PC-3 (cell line): Measurements from ENCODE around the gene IZUMO4. TPM values are rescaled to one million over a fixed set of nuclear protein-coding genes. Genes with fewer than 3 reads are reported as not detected.

Experiments
- ATAC-seq: fragments of 200-7000 bp; cut with Tn5 transposase; 2 replicates; pipeline ENCODE4 v1.9.1; 2020; ENCODE audit warnings: mild to moderate bottlenecking, moderate library complexity
- BruUV-seq: library from RNA; stranded (reverse); fragments of 400-500 nt; replicated peaks from 2 replicates; lab custom pipeline; 2021; lab: Mats Ljungman, UMichigan
- CTCF ChIA-PET: fragments of 300-600 bp; sonication (Branson Sonifier 250); formaldehyde crosslinking; loops from one replicate; lab custom pipeline; 2022; ENCODE audit warnings: antibody characterized with exemption; lab: Charles Lee
- POLR2A ChIA-PET: fragments of 300-600 bp; sonication (Branson Sonifier 250); formaldehyde crosslinking; loops from one replicate; lab custom pipeline; 2022; ENCODE audit warnings: antibody characterized with exemption; ENCODE audit not compliant: unreplicated experiment; lab: Charles Lee
- DNase-seq: peaks from one replicate; pipeline ENCODE4 v3.0.0-alpha.2; 2015
- H2AFZ ChIP-seq: fragments of 300-600 bp; sonication (generic); 2 replicates; pipeline ENCODE4 v1.6.0; 2016; ENCODE audit warnings: antibody characterized with exemption, low read length
- H3F3A ChIP-seq: fragments of 300-600 bp; sonication (generic); one replicate; pipeline ENCODE4 v1.6.0; 2017; ENCODE audit warnings: antibody characterized with exemption, low read length, control low read depth, mild to moderate bottlenecking; ENCODE audit not compliant: unreplicated experiment
- H3K27ac ChIP-seq: fragments of 300-600 bp; sonication (generic); 2 replicates; pipeline ENCODE4 v1.5.1; 2016; ENCODE audit warnings: mild to moderate bottlenecking, low read length
- H3K27me3 ChIP-seq: fragments of 300-600 bp; sonication (generic); 2 replicates; pipeline ENCODE4 v1.6.1; 2016; ENCODE audit warnings: low read length, mixed read lengths
- H3K36me3 ChIP-seq: fragments of 300-600 bp; sonication (generic); 2 replicates; pipeline ENCODE4 v1.6.1; 2016; ENCODE audit warnings: low read depth, mixed run types, low read length, mixed read lengths
- H3K4me1 ChIP-seq: fragments of 300-600 bp; sonication (generic); 2 replicates; pipeline ENCODE4 v1.5.1; 2016; ENCODE audit warnings: low read length; ENCODE audit not compliant: insufficient read depth
- H3K4me2 ChIP-seq: fragments of 300-600 bp; sonication (generic); 2 replicates; pipeline ENCODE4 v1.6.0; 2016; ENCODE audit warnings: low read length
- H3K4me3 ChIP-seq: fragments of 300-600 bp; sonication (generic); 2 replicates; pipeline ENCODE4 v1.5.1; 2016; ENCODE audit warnings: mild to moderate bottlenecking, low read length, mixed read lengths
- H3K79me2 ChIP-seq: fragments of 300-600 bp; sonication (generic); 2 replicates; pipeline ENCODE4 v1.6.1; 2017; ENCODE audit warnings: low read length, mixed read lengths
- H3K9ac ChIP-seq: fragments of 300-600 bp; sonication (generic); 2 replicates; pipeline ENCODE4 v1.6.0; 2016; ENCODE audit warnings: mild to moderate bottlenecking, low read length
- H3K9me2 ChIP-seq: fragments of 300-600 bp; sonication (generic); replicated peaks from 2 replicates; pipeline ENCODE4 v1.6.1; 2016; ENCODE audit warnings: mixed run types, low read length, mixed read lengths
- H3K9me3 ChIP-seq: fragments of 300-600 bp; sonication (generic); 2 replicates; pipeline ENCODE4 v1.6.1; 2016; ENCODE audit warnings: low read length, mixed read lengths
- H4K20me1 ChIP-seq: fragments of 300-600 bp; sonication (generic); 2 replicates; pipeline ENCODE4 v1.6.1; 2016; ENCODE audit warnings: low read length, mixed read lengths
- EZH2 ChIP-seq: fragments of 300-600 bp; sonication (generic); IDR thresholded peaks from one replicate; pipeline ENCODE4 v1.6.1; 2017; ENCODE audit warnings: antibody characterized with exemption, mild to moderate bottlenecking, low read length; ENCODE audit not compliant: unreplicated experiment
- EZH2phosphoT487 ChIP-seq: fragments of 300-600 bp; sonication (generic); IDR thresholded peaks from 2 replicates; pipeline ENCODE4 v1.6.1; 2018; ENCODE audit warnings: mild to moderate bottlenecking, antibody characterized with exemption, low read length, borderline replicate concordance
- intact Hi-C: fragments of 100-400 bp; cut with micrococcal nuclease; formaldehyde crosslinking; loops from 2 replicates; pipeline ENCODE4 v1.9.0; 2023
- total RNA-seq: library from RNA; depleted of rRNA; stranded (reverse); fragments of >200 nt; gene quantifications from 2 replicates; pipeline ENCODE4 v1.2.3, GENCODE V29; 2014
- TF ChIP-seq, protein P1 (sequence below): fragments of 300-600 bp; sonication (generic); conservative IDR thresholded peaks from 2 replicates; pipeline ENCODE4 v1.5.1; 2017; ENCODE audit warnings: antibody characterized with exemption, low read depth, mild to moderate bottlenecking, low read length

IZUMO4 gene
- total RNA-seq, 1 experiment from 2014 or later = 3.6 TPM

DNA sequence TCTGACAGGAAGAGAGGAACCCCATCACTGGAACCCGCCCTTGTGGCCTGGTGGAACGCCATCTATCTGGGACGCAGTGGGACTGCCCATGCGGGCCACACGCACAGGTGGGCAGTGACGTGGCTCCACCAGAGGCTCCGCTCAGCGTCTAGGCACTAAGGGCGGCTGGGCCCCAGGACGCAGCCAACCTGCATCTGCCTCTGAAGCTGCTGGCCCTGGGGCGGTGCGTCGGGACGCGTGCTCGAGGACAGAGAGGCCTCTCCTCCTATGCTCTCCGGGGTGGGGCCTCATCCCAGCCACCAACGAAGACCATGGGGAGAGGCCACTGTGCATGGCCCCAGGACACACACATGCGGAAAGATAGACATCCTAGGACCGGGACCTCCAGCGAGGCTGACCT is 18.1 kb downstream of the IZUMO4 start:
- Histone ChIP-seq H3F3A (no peaks in the 10 kb centered on the region), H3K9me2 (no peaks in the 10 kb centered on the region), H3K9me3 (no peaks in the 10 kb centered on the region), H3K36me3 (peaks cover 13% of the 10 kb centered on the region), H4K20me1 (no peaks in the 10 kb centered on the region), H3K27me3 (no peaks in the 10 kb centered on the region), H3K4me2 (no peak overlapping the region), H3K27ac (no peak overlapping the region), H3K4me1 (no peaks in the 10 kb centered on the region), H3K9ac (no peak overlapping the region), H2AFZ (no peak overlapping the region), H3K79me2 (no peaks in the 10 kb centered on the region), H3K4me3 (no peak overlapping the region)
- ChIA-PET CTCF (no interaction called here), POLR2A (no interaction called here)
- no TSS peak for BruUV-seq
- TF ChIP-seq EZH2phosphoT487 = no peak
- no peak for TF ChIP-seq EZH2
- TF ChIP-seq, protein P1, sequence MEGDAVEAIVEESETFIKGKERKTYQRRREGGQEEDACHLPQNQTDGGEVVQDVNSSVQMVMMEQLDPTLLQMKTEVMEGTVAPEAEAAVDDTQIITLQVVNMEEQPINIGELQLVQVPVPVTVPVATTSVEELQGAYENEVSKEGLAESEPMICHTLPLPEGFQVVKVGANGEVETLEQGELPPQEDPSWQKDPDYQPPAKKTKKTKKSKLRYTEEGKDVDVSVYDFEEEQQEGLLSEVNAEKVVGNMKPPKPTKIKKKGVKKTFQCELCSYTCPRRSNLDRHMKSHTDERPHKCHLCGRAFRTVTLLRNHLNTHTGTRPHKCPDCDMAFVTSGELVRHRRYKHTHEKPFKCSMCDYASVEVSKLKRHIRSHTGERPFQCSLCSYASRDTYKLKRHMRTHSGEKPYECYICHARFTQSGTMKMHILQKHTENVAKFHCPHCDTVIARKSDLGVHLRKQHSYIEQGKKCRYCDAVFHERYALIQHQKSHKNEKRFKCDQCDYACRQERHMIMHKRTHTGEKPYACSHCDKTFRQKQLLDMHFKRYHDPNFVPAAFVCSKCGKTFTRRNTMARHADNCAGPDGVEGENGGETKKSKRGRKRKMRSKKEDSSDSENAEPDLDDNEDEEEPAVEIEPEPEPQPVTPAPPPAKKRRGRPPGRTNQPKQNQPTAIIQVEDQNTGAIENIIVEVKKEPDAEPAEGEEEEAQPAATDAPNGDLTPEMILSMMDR = no peak
- ATAC-seq (no peak), DNase-seq (no peak)
- intact Hi-C loops = no loop called here

GRCh38 chr19:2115324-2115723 is 18.6 kb downstream of the IZUMO4 start:
- peaks cover 13% of the 10 kb centered on the region for H3K36me3 ChIP-seq
- ChIA-PET CTCF (no interaction called here), POLR2A (no interaction called here)
- ATAC-seq (no peak), DNase-seq (no peak)
- no peak overlapping the region for H3K4me3 ChIP-seq
- H3K9ac ChIP-seq = no peak overlapping the region
- no peaks in the 10 kb centered on the region for H3K79me2 ChIP-seq
- no peak overlapping the region for H3K4me2 ChIP-seq
- intact Hi-C loops = no loop called here
- no peak overlapping the region for H3K27ac ChIP-seq
- H3F3A ChIP-seq = no peaks in the 10 kb centered on the region
- H4K20me1 ChIP-seq = no peaks in the 10 kb centered on the region
- no TSS peak for BruUV-seq
- no peak overlapping the region for H2AFZ ChIP-seq
- H3K4me1 ChIP-seq = no peaks in the 10 kb centered on the region
- no peaks in the 10 kb centered on the region for H3K27me3 ChIP-seq
- TF ChIP-seq EZH2 (no peak), EZH2phosphoT487 (no peak)
- TF ChIP-seq, protein P1 = no peak
- no peaks in the 10 kb centered on the region for H3K9me3 ChIP-seq
- no peaks in the 10 kb centered on the region for H3K9me2 ChIP-seq

- Histone ChIP-seq H4K20me1 (no peaks in the 10 kb centered on the region), H3K79me2 (no peaks in the 10 kb centered on the region), H2AFZ (no peak overlapping the region), H3F3A (no peaks in the 10 kb centered on the region), H3K4me2 (no peak overlapping the region), H3K4me3 (no peak overlapping the region), H3K9me3 (no peaks in the 10 kb centered on the region), H3K27ac (no peak overlapping the region), H3K27me3 (no peaks in the 10 kb centered on the region), H3K4me1 (no peaks in the 10 kb centered on the region), H3K9me2 (no peaks in the 10 kb centered on the region), H3K36me3 (peaks cover 13% of the 10 kb centered on the region), H3K9ac (no peak overlapping the region)
- CTCF ChIA-PET = no interaction called here
- DNase-seq = no peak
- intact Hi-C loops = no loop called here
- TF ChIP-seq, protein P1 = no peak
- TF ChIP-seq EZH2 (no peak), EZH2phosphoT487 (no peak)
- no peak for ATAC-seq
- no TSS peak for BruUV-seq
- POLR2A ChIA-PET = no interaction called here
These were observed 19.3 kb downstream of the IZUMO4 start for GRCh38 chr19:2115911-2116426.
